Fibroblast of pulmonary artery (primary cell): ENCODE data around the gene KCNV2.

Experiments used
- DNase-seq: peaks from one replicate; pipeline ENCODE4 v3.0.0-alpha.2; 2010; ENCODE audit warnings: low read depth
- H3K4me3 ChIP-seq: replicated peaks from 2 replicates; pipeline ENCODE4 v1.5.1; 2011; ENCODE audit warnings: low read depth, mild to moderate bottlenecking, control low read depth, low read length, moderate library complexity
- TF ChIP-seq, protein P1 (sequence below): IDR thresholded peaks from 2 replicates; pipeline ENCODE4 v1.5.1; 2011; ENCODE audit warnings: mild to moderate bottlenecking, control low read depth, low read length, inconsistent platforms; ENCODE audit errors: missing control alignments

KCNV2 gene

DNA sequence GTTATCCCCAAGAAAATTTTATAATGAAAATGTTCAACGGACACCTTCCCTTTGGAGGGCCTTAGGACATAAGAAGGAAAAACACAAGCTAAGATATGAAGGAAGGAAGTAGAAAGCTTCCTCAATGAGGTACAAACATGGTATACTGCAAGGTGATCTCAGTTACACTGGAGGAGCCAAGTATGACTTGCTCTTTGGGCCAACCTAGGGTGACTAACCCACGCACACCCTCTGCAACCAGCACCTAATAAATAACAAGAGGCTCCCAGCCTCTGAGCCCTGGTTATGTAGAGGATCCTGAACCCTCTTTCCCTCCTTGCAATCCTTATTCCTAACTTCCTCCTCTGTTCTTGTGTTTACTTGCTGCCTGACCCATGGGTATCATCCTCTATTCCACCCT, 38.3 kb upstream of the KCNV2 start:
- no peak overlapping the region for H3K4me3 ChIP-seq
- DNase-seq: no peak
- TF ChIP-seq, protein P1, sequence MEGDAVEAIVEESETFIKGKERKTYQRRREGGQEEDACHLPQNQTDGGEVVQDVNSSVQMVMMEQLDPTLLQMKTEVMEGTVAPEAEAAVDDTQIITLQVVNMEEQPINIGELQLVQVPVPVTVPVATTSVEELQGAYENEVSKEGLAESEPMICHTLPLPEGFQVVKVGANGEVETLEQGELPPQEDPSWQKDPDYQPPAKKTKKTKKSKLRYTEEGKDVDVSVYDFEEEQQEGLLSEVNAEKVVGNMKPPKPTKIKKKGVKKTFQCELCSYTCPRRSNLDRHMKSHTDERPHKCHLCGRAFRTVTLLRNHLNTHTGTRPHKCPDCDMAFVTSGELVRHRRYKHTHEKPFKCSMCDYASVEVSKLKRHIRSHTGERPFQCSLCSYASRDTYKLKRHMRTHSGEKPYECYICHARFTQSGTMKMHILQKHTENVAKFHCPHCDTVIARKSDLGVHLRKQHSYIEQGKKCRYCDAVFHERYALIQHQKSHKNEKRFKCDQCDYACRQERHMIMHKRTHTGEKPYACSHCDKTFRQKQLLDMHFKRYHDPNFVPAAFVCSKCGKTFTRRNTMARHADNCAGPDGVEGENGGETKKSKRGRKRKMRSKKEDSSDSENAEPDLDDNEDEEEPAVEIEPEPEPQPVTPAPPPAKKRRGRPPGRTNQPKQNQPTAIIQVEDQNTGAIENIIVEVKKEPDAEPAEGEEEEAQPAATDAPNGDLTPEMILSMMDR: no peak

DNA sequence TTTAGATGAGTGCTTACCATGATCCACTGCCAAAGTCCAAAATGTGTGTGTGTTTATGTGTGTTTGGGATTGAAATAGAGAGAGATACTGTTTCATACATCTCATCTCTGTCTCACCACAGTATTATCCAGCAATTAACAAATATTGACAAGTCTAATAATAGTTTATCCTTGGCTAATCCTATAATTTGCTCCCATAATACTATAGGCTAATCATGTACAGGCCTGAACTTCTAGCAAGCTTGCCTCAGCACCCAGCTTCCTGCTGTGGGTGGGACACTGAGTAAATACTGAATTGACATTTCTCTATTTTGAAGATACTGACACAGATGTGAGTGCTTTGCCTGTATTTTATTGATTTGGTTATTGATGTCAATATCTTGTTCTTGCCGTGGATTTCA, 35.3 kb upstream of the KCNV2 start:
- TF ChIP-seq, protein P1: no peak
- H3K4me3 ChIP-seq: no peak overlapping the region
- no peak for DNase-seq

DNA sequence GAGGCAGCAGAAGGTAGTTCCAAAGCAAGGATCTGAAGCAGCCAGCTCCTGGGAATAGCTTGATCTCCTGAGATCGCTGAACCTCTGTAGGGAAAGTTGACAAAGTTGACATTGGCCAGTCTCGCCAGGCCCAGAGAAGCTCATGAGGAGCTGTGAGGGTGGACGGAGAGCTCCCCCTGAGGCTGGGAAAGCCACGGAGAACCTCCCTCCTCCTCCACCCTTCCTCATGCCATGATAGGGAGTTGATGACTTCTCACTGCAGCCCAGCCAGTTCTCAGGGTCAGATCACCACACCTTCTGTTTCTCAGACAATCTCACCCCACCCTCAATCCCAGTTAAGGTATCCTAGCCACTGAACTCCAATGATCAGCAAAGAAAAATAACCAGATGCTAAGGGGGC, 30.4 kb upstream of the KCNV2 start:
- DNase-seq: no peak
- TF ChIP-seq, protein P1: no peak
- H3K4me3 ChIP-seq: no peak overlapping the region

DNA sequence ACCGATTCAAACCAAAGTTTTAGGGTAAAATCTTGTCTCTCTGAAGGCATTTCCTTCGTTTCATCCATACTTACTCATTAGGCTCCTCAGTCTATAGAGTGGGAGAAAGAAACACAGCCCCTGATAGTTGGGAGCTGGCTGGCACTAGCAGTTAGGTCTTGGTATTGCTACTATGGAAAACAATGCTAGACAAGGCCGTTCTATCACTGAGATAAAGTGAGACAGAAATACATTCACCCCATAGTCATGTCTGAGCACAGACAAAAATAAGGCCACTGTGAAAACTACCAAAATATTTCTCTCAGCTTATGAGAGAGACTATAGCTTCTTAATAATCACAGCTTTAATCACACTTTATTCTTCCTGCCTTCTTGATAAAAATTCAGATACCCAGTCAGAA, 28.7 kb upstream of the KCNV2 start:
- TF ChIP-seq, protein P1: no peak
- H3K4me3 ChIP-seq: no peak overlapping the region
- no peak for DNase-seq

DNA sequence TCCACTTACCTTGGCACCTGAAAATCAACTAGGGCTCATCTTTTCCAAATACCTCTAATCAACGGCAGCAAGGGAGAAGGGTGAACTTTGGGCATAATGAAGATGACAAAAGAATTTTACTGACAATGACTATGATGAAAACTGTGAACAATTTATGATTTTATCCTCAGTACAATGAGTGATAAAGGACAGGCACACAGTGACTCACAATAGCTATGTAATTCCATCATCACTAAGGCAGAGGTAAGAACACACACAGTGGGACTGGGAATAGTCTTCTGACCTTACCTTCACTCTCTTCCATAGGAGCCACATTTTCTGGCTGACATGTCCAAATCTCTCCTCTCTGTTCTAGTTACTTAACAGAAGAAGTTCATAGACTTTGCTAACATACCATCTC, 26.1 kb upstream of the KCNV2 start:
- no peak for DNase-seq
- TF ChIP-seq, protein P1: no peak

DNA sequence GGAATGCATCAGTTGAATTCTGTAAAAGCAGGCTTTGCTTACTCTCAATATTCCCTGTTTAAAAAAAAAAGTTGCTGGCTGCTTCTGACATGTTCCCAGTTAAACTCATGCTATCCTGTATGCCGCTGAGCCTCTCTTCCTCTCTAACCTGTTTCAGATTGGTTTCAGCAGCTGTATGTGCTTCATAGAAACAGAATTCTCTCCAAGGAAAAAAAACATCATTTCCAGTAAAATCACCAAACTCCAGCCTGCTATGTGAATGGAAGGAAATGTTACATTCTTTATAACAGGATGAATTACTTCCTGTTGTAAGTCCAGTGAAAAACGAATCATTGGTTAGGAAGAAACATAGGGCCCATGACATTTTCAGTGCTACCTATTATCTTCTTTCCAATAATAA, 25.7 kb upstream of the KCNV2 start:
- no peak overlapping the region for H3K4me3 ChIP-seq
- TF ChIP-seq, protein P1: no peak
- peak; percentile 68 for DNase-seq

More for the DNA sequence above, 26.1 kb upstream of the KCNV2 start:
- no peak overlapping the region for H3K4me3 ChIP-seq

DNA sequence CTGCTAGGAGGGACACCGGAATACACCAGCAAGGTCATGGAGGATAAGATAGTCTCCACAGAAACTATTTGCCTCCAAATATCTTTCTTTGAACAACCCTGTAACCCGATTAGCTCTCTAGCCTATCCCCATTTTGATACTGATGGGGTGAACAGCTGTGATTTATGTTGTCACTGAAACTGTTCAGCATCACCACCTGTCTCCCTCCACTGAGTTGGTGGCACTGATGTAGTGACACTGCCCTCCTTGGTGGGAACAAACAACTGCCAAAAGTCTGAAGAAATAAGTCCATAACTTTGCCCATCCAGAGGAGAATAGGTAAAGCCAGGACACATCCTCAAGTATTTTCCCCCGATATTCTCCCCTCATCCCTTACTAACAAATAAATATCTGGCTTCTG, 24.3 kb upstream of the KCNV2 start:
- TF ChIP-seq, protein P1: no peak

More for the DNA sequence above, 24.3 kb upstream of the KCNV2 start:
- no peak overlapping the region for H3K4me3 ChIP-seq
- DNase-seq: no peak
